ACHN (cell line): ENCODE results near the gene STARD4.
A peak's percentile ranks its signal among the peaks of the same experiment; 100 is the strongest.

ENCODE experiments used
- DNase-seq: peaks from one replicate; pipeline ENCODE4 v3.0.0-alpha.2; 2015
- in situ Hi-C: cut with HindIII; loops from 2 replicates; pipeline ENCODE4 v1.10.0; 2017; ENCODE audit warnings: low sequenced_read_pairs, low pct_ligation_motif_present, low pct_unique_long_range_greater_than_20kb

STARD4 gene

DNA sequence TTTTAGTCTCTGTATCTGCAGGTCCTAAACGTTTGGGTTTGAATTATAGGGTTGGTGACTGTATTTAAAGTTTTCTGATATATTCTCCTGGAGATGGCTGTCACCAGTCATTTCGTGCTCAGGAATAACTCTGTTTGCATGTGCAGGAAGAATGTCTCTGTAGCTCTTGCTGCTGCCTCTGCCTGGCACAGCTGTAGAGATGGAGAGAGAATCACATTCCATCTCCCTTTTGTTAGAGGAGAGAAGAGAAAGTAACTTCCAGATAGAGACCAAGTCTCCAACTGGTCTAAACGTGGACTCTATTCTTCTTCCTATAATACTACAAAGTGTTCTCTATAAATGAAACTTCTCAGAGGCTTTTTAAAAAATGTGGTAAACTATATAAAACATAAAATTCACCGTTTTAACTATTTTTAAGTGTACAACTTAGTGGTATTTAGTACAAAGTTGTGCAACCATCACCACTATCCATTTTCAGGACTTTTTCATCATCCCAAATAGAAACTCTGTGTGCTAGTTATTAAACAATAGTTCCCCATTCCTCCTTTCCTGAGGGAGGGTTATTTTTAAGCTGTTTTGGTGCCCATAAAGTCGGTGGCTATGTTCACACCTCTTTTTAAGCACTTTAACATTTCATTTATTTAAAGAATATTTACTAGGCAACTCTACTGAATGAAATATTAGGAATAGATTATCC lies 20.7 kb upstream of the STARD4 start:
- in situ Hi-C loops, result no loop called here
- DNase-seq, result no peak

DNA sequence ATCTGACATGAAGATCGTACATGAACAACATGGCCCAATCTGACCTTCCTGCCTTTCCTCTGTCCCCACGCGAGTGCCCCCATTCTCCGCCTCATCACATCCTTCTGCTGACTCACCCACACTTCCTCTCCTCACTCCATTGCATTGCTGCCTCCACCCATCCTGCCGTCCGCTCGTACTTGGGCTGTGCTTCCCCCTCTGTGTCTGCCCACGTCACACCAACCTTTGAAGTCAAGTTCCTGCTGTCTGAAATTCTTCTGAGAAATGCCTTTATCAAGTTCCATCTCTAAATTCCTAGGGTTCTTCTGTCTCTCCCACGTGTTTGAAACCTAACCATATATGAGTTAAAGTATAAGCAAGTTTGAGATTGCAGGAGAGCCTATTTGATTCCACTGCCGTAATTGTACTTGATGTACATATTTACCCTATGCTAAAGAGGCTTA lies 18.0 kb upstream of the STARD4 start:
- in situ Hi-C loops, result no loop called here
- DNase-seq, result peak; percentile 6

GRCh38 chr5:111528056-111528455 lies 15.7 kb upstream of the STARD4 start:
- DNase-seq, result no peak
- in situ Hi-C loops, result no loop called here

DNA sequence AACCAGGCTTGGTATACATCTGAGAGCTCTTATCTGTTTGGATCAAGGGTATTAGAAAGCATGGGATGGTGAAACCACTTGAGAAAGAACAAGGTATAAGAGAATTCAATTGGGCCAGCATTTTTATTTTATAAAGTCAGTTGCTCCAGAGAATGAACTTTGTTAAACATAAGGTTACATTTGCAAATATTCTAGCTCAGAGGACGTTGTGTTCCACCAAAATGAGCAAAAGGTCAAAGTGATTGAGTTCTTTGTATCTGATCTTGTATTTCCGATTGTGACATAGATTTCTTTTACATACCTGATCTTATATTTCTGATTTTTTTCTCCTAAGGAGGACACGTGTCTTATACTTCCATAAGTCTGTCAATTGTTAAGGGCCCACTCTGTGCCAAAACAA lies 8.6 kb upstream of the STARD4 start:
- in situ Hi-C loops, result no loop called here
- DNase-seq, result no peak

DNA sequence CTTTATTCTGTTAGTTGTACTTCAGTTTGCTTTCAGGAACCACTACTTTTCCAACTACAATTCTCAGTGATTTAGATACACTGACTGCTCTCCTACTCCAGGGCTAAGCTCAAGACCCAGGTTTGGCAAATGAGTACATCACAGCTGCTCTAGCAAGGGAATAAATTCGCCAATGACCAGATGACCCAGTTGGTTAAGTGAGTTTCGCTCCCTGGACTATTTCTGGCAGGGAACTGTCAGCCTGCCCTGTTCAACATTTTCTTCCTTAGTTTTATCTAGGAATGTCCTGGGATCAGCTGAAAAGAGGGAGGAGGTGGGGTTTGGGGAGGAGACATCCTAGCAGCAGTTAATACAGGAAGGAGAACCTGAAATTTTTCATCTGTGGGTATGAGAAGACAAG lies 6.4 kb upstream of the STARD4 start:
- no peak for DNase-seq
- in situ Hi-C loops, result no loop called here

GRCh38 chr5:111517853-111518501 lies 5.6 kb upstream of the STARD4 start:
- no peak for DNase-seq
- in situ Hi-C loops, result no loop called here

DNA sequence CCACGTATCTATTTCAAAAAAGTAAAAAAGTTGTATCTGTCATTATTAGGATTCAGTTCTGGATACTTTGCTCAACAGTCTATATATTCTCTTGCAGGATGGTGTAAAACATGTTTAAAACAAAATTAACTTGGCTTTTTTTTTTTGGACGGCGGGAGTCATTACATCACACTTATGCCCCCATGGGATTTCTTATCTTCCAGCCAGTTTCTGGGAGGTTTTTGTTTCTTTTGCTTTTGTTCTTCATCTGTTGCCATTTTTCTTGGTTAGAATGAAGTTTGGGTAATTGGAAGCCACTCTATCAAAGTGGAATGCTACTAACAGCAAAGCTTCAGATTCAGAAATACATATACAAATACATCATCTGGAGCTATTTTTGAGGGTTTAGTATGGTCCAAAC lies 1.8 kb upstream of the STARD4 start:
- no peak for DNase-seq
- in situ Hi-C loops, result no loop called here

DNA sequence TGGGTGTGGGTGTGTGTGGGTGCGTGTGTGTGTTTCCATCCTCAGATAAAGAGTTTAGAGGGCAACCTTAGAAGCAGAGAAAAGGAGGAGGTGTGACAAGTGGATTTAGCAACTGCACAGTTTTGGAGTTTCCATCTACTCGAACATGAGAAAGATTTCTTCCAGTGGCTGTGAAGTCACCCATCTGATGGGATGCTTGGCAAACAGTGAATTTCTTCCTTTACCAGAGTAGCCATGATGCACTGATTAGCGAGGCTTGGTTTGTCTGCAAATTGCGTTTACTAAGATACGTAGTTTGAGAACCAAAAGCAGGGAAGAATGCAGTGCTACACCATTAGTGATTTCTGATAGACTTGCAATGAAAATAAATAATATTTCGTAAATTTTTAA lies 791 bp upstream of the STARD4 start:
- DNase-seq, result peak; percentile 40
- in situ Hi-C loops, result no loop called here

- in situ Hi-C loops, result no loop called here
- DNase-seq, result peak; percentile 16
These were observed 432 bp downstream of the STARD4 start for GRCh38 chr5:111511831-111512374.

GRCh38 chr5:111511174-111511830 lies 1.0 kb downstream of the STARD4 start:
- peak; percentile 9 for DNase-seq
- in situ Hi-C loops, result no loop called here

DNA sequence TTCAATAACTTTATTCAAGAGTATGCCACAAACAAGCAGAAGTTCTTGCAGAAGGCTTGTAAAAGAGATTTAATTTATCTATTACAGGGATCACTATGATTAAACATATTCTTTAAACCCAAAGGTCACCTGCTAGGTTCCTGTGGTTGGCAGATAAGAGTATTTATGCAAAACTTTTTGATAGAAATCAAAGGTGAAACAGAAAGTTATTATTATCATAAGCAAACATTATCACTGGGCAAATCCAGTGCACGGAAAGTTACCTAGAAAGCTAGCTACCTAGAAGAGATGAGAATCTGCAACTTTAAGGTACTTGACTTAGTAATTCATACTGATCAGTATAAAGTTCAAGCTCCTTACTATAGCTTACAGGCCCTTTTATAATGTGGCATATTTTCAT lies 3.2 kb downstream of the STARD4 start:
- in situ Hi-C loops, result no loop called here

GRCh38 chr5:111507276-111507675 lies 5.1 kb downstream of the STARD4 start:
- no peak for DNase-seq
- in situ Hi-C loops, result no loop called here

More for the DNA sequence above, 3.2 kb downstream of the STARD4 start:
- DNase-seq, result no peak

GRCh38 chr5:111505096-111505495 lies 7.2 kb downstream of the STARD4 start:
- no peak for DNase-seq
- in situ Hi-C loops, result no loop called here

DNA sequence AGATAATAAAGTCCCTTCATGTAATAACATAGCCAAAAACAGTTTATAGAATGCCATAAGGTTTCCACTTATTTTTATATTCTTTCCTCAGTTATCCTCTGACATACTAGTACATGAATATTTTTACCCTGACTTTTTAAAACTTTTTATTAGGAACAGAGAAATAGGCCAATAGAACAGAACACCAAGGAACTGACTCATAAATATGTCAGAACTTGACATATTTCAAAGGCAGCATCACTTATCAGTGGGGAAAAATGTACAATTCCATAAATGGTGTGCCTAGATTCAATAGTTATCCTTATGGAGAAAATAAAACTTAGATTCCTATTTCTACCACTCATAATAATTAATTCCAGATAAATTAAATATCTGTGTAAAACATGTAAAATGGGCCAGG lies 9.4 kb downstream of the STARD4 start:
- no peak for DNase-seq
- in situ Hi-C loops, result no loop called here

GRCh38 chr5:111498346-111498745 lies 14.0 kb downstream of the STARD4 start:
- in situ Hi-C loops, result no loop called here
- no peak for DNase-seq

GRCh38 chr5:111495159-111495558 lies 17.2 kb downstream of the STARD4 start:
- DNase-seq, result no peak
- in situ Hi-C loops, result no loop called here

GRCh38 chr5:111494355-111494999 lies 17.9 kb downstream of the STARD4 start:
- no peak for DNase-seq
- in situ Hi-C loops, result no loop called here

- in situ Hi-C loops, result no loop called here
- DNase-seq, result no peak
These were observed 19.3 kb downstream of the STARD4 start for GRCh38 chr5:111493031-111493430.

DNA sequence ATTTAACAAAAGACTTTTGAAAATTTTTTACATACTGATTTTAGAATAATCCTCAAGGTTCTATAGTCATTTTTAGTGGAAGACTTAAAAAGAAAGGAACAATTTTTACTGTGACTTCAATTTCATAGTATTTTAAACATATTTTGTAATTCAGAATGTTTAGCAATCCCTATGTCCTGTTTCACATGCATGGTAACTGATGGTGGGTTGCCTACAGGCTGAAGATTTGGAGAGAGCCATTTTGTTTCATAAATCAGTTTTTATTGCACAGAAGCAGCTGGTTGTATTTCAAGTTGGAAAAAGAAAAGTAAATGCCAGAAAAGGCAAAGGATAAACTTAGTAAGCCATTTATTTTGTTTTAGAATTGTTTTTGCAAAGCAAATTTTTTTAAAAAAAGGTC lies 24.0 kb downstream of the STARD4 start:
- in situ Hi-C loops, result no loop called here

More for the DNA sequence above, 24.0 kb downstream of the STARD4 start:
- no peak for DNase-seq
